Measurements from ENCODE around the gene WDR33.

GRCh38 chr2:127712999-127713398 is 98.0 kb downstream of the WDR33 start:
- TF ChIP-seq, protein P1, sequence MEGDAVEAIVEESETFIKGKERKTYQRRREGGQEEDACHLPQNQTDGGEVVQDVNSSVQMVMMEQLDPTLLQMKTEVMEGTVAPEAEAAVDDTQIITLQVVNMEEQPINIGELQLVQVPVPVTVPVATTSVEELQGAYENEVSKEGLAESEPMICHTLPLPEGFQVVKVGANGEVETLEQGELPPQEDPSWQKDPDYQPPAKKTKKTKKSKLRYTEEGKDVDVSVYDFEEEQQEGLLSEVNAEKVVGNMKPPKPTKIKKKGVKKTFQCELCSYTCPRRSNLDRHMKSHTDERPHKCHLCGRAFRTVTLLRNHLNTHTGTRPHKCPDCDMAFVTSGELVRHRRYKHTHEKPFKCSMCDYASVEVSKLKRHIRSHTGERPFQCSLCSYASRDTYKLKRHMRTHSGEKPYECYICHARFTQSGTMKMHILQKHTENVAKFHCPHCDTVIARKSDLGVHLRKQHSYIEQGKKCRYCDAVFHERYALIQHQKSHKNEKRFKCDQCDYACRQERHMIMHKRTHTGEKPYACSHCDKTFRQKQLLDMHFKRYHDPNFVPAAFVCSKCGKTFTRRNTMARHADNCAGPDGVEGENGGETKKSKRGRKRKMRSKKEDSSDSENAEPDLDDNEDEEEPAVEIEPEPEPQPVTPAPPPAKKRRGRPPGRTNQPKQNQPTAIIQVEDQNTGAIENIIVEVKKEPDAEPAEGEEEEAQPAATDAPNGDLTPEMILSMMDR (IDR thresholded peaks at IDR 0.05), result no peak
- no peak for TF ChIP-seq POLR2A (IDR thresholded peaks at IDR 0.05)
- TF ChIP-seq POLR2AphosphoS5 (IDR thresholded peaks at IDR 0.05), result no peak

Measured in breast epithelium (tissue), 3 donors.